Osteocyte (in vitro differentiated cells): Measurements from ENCODE around the gene PLEKHA6. TPM values are rescaled to one million over a fixed set of nuclear protein-coding genes. Genes with fewer than 3 reads are reported as not detected.
A peak's percentile ranks its signal among the peaks of the same experiment; 100 is the strongest.

Experiments used
- DNase-seq: peaks from one replicate; pipeline ENCODE4 v3.0.0; 2021; ENCODE audit warnings: mixed read lengths; ENCODE audit not compliant: unreplicated experiment; ENCODE audit errors: extremely low spot score
- H3K27ac Mint-ChIP-seq: one replicate; pipeline ENCODE4 v1.8.0; 2021; ENCODE audit warnings: mild to moderate bottlenecking, mixed read lengths; ENCODE audit not compliant: unreplicated experiment
- H3K27me3 Mint-ChIP-seq: one replicate; pipeline ENCODE4 v1.8.0; 2021; ENCODE audit warnings: mixed read lengths; ENCODE audit not compliant: unreplicated experiment
- H3K36me3 Mint-ChIP-seq: one replicate; pipeline ENCODE4 v1.8.0; 2021; ENCODE audit warnings: mixed read lengths; ENCODE audit not compliant: unreplicated experiment
- H3K4me1 Mint-ChIP-seq: one replicate; pipeline ENCODE4 v1.8.0; 2021; ENCODE audit warnings: mixed read lengths; ENCODE audit not compliant: unreplicated experiment
- H3K4me3 Mint-ChIP-seq: one replicate; pipeline ENCODE4 v1.8.0; 2021; ENCODE audit warnings: mild to moderate bottlenecking, moderate library complexity, mixed read lengths; ENCODE audit not compliant: unreplicated experiment
- H3K9me3 Mint-ChIP-seq: one replicate; pipeline ENCODE4 v1.8.0; 2021; ENCODE audit warnings: mixed read lengths; ENCODE audit not compliant: unreplicated experiment
- total RNA-seq: library from RNA; stranded (reverse); gene quantifications from 2 replicates; pipeline ENCODE4 v1.2.1, GENCODE V29; 2021
- TF ChIP-seq, protein P1 (sequence below): fragments of 200-600 bp; sonication (generic); IDR thresholded peaks from 2 replicates; pipeline ENCODE4 v1.5.0; 2021; ENCODE audit warnings: antibody characterized with exemption, mild to moderate bottlenecking, moderate library complexity

Gene PLEKHA6
- total RNA-seq, 1 donor from 2014 or later, result 0.24 TPM

- DNase-seq, result no peak
- TF ChIP-seq, protein P1, sequence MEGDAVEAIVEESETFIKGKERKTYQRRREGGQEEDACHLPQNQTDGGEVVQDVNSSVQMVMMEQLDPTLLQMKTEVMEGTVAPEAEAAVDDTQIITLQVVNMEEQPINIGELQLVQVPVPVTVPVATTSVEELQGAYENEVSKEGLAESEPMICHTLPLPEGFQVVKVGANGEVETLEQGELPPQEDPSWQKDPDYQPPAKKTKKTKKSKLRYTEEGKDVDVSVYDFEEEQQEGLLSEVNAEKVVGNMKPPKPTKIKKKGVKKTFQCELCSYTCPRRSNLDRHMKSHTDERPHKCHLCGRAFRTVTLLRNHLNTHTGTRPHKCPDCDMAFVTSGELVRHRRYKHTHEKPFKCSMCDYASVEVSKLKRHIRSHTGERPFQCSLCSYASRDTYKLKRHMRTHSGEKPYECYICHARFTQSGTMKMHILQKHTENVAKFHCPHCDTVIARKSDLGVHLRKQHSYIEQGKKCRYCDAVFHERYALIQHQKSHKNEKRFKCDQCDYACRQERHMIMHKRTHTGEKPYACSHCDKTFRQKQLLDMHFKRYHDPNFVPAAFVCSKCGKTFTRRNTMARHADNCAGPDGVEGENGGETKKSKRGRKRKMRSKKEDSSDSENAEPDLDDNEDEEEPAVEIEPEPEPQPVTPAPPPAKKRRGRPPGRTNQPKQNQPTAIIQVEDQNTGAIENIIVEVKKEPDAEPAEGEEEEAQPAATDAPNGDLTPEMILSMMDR, result no peak
- Mint-ChIP-seq H3K4me3 (no peak overlapping the region), H3K4me1 (peaks cover 10% of the 10 kb centered on the region), H3K27me3 (peaks cover 13% of the 10 kb centered on the region), H3K27ac (no peak overlapping the region), H3K9me3 (no peaks in the 10 kb centered on the region), H3K36me3 (no peaks in the 10 kb centered on the region)
These were observed 5.2 kb downstream of the PLEKHA6 start for GRCh38 chr1:204354579-204354978.

DNA sequence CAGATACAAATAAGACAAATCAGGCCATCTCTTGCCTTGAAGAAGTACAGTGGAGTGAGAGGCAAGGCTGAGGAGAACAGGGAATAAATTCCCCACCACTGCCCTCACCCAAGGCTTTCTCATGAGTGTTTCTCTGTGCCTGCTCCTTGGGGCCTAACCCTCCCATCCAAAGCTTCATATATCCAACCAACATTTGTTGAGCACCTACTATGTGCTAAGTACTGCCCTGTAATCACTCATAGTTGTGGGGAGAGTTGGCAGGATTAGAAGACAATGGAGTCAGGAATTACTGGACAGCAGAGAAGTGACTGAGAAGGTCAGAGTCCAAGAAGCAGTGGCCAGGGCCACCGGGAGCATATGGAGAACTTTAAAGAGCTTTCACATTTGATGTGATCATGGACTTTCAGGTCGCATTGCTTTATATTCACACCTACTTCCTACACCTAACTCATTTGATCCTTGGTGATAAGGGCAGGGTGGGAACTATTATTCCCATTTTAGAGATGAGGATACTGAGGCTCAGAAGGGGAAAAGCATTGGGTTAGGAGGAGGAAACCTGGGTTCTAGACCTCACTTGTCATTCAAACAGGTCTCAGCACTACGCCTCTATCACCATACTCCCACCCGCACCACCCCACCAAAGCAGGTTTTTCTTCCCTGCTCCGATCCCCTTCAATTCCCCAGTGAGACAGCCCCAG is 6.4 kb downstream of the PLEKHA6 start:
- H3K4me1 Mint-ChIP-seq, result peaks cover 18% of the 10 kb centered on the region
- no peak overlapping the region for H3K4me3 Mint-ChIP-seq
- TF ChIP-seq, protein P1, result no peak
- no peaks in the 10 kb centered on the region for H3K9me3 Mint-ChIP-seq
- peaks cover 13% of the 10 kb centered on the region for H3K27me3 Mint-ChIP-seq
- no peaks in the 10 kb centered on the region for H3K36me3 Mint-ChIP-seq
- DNase-seq, result no peak
- no peak overlapping the region for H3K27ac Mint-ChIP-seq

GRCh38 chr1:204350857-204351573 is 8.7 kb downstream of the PLEKHA6 start:
- no peaks in the 10 kb centered on the region for H3K9me3 Mint-ChIP-seq
- H3K4me1 Mint-ChIP-seq, result peaks cover 19% of the 10 kb centered on the region
- H3K4me3 Mint-ChIP-seq, result no peak overlapping the region
- DNase-seq, result peak; percentile 89
- H3K36me3 Mint-ChIP-seq, result no peaks in the 10 kb centered on the region
- H3K27ac Mint-ChIP-seq, result no peak overlapping the region
- TF ChIP-seq, protein P1, result no peak
- peaks cover 8% of the 10 kb centered on the region for H3K27me3 Mint-ChIP-seq

DNA sequence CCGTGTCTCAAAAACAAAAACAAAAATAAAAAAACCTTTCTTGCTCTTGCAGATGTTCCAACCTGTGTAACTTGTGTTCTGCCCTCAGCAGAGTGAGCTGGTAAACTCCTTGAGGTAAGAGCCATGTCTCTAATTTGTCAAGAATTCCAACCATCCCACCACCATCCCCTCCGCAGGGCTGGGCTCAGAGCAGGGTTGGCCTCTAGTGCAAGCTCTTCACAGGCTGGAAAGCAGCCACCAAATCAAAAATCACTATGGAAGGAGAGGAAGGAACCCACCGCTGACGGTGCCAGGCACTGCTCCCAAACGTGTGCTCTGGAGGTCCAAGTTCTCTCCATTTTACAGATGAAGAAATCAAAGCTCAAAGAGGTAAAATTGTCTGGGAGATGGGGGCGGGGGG is 9.4 kb downstream of the PLEKHA6 start:
- TF ChIP-seq, protein P1, result no peak
- Mint-ChIP-seq H3K36me3 (no peaks in the 10 kb centered on the region), H3K27ac (no peak overlapping the region), H3K27me3 (peaks cover 8% of the 10 kb centered on the region), H3K4me3 (no peak overlapping the region), H3K4me1 (peaks cover 21% of the 10 kb centered on the region), H3K9me3 (no peaks in the 10 kb centered on the region)
- no peak for DNase-seq

GRCh38 chr1:204349602-204350001 is 10.1 kb downstream of the PLEKHA6 start:
- Mint-ChIP-seq H3K4me3 (no peak overlapping the region), H3K27ac (no peak overlapping the region), H3K4me1 (peaks cover 23% of the 10 kb centered on the region), H3K36me3 (no peaks in the 10 kb centered on the region), H3K27me3 (peaks cover 7% of the 10 kb centered on the region), H3K9me3 (no peaks in the 10 kb centered on the region)
- DNase-seq, result no peak
- TF ChIP-seq, protein P1, result no peak
